Activated CD8-positive, alpha-beta memory T cell treated with anti-CD3 and anti-CD28 coated beads for 36 hours (primary cell): ENCODE results near the gene METTL18. TPM values are rescaled to one million over a fixed set of nuclear protein-coding genes. Genes with fewer than 3 reads are reported as not detected.

Source experiments
- total RNA-seq, 2 experiments: library from RNA; stranded (reverse); gene quantifications; one replicate each; pipeline ENCODE4 v1.2.3, GENCODE V29; 2021

Gene METTL18
- total RNA-seq, 2 experiments from 2014 or later, result 12.2 to 12.6 TPM

Other genes starting within 250 kb of the METTL18 start
- 10 to 100 TPM; 88.5 to 90.5 TPM for gene F5, start 208.4 kb downstream of the METTL18 start, total RNA-seq
- gene SELP, start 164.8 kb downstream of the METTL18 start, total RNA-seq, result under 1 TPM; 0.08 to 0.15 TPM
- gene SELL, start 83.3 kb downstream of the METTL18 start, total RNA-seq, result 10 to 100 TPM; 33.4 to 39.0 TPM
- gene SELE, start 60.8 kb downstream of the METTL18 start, total RNA-seq, result not detected
- gene SCYL3, start 99.0 kb upstream of the METTL18 start, total RNA-seq, result 10 to 100 TPM in 1 of 2 experiments, 1 to 10 TPM in 1; 9.4 to 10.2 TPM